Psoas muscle (tissue), 8 donors: ENCODE results near the gene NF1. TPM values are rescaled to one million over a fixed set of nuclear protein-coding genes. Genes with fewer than 3 reads are reported as not detected.

Experiments
- ATAC-seq, 4 donors: fragments of 200-7000 bp; cut with Tn5 transposase; one replicate each; pipeline ENCODE4 v1.9.1; 2020; ENCODE audit warnings: moderate library complexity in 3 of 4, mild to moderate bottlenecking in 2 of 4
- DNase-seq, 2 donors: peaks; one replicate each; pipeline ENCODE4 v3.0.0-alpha.2; 2020
- H3K27ac ChIP-seq: fragments of 200-600 bp; one replicate; pipeline ENCODE4 v1.8.0; 2022
- H3K27me3 ChIP-seq, 3 donors: fragments of 200-600 bp in 1 of 3; one replicate each; pipeline versions ENCODE4 v1.6.1 to v1.8.0; 2013 to 2022; ENCODE audit warnings: low read length in 2 of 3, mild to moderate bottlenecking in 2 of 3, moderate library complexity in 1 of 3; ENCODE audit not compliant: insufficient read depth in 3 of 3
- H3K36me3 ChIP-seq, 2 donors: fragments of 200-600 bp in 1 of 2; one replicate each; pipeline versions ENCODE4 v1.6.1 to v1.8.0; 2013 to 2022; ENCODE audit warnings: low read depth in 1 of 2, mild to moderate bottlenecking in 1 of 2, moderate library complexity in 1 of 2; ENCODE audit not compliant: insufficient read depth in 1 of 2
- H3K4me1 ChIP-seq: fragments of 200-600 bp; one replicate; pipeline ENCODE4 v1.8.0; 2022
- H3K4me3 ChIP-seq: fragments of 200-600 bp; one replicate; pipeline ENCODE4 v1.8.0; 2022; ENCODE audit warnings: mild to moderate bottlenecking
- H3K9me3 ChIP-seq: fragments of 200-600 bp; one replicate; pipeline ENCODE4 v1.8.0; 2022
- CTCF ChIP-seq: fragments of 200-600 bp; IDR thresholded peaks from one replicate; pipeline ENCODE4 v1.8.0; 2022; ENCODE audit warnings: antibody characterized with exemption
- WGBS, 3 donors: extraction: QIAGEN DNeasy Blood & Tissue Kit; methylation state at CpG; one replicate each; pipeline versions ENCODE4 v1.1.6 to v1.1.7; 2013; 5-methylcytosine and 5-hydroxymethylcytosine counted together
- intact Hi-C, 2 donors: fragments of 100-400 bp; cut with DNase I; formaldehyde crosslinking; loops; one replicate each; pipeline versions ENCODE4 v1.11.0 to v1.14.2; 2022
- polyA plus RNA-seq, 3 donors: library from polyadenylated mRNA; stranded (reverse); fragments of 200-250 nt; gene quantifications; one replicate each; pipeline ENCODE4 v1.2.3, GENCODE V29; 2013
- total RNA-seq, 4 donors: library from RNA; stranded (reverse); fragmentation: NEBNext Ultra II Directional in 2 of 4; extraction: Animal tissue kit (Norgen Biotek cat#: 25700) in 2 of 4; gene quantifications; one replicate each; pipeline versions ENCODE4 v1.2.1 to v1.2.4, GENCODE V29; 2021 to 2023
- donor health status: healthy with polysubstance abuse.
- donor health status: DM: no; HTN: no; CAD: no; lungs with moderate emphysema.
- donor health status: Bipolar disorder and iron deficiency.
- donor health status: healthy.
- donor health status: DM: yes; HTN: yes; CAD: no.
- donor health status: DM: no; HTN: no; CAD: no.
- donor health status: DM: no; HTN: no; CAD: no.
- donor health status: DM: yes; HTN: yes; CAD: no.

NF1 gene
- total and polyA plus RNA-seq, 7 donors = 3.5 to 35.5 (median 27.4) TPM

- H3K36me3 ChIP-seq = no peaks in the 10 kb centered on the region
- DNase-seq (no peak), ATAC-seq (peak in 1 of 4 donors; percentile 23)
- no peak for TF ChIP-seq CTCF
- no peaks in the 10 kb centered on the region for H3K27me3 ChIP-seq
- peak overlapping the region; percentile 37 for H3K27ac ChIP-seq
- H3K4me3 ChIP-seq = no peak overlapping the region
- no peaks in the 10 kb centered on the region for H3K9me3 ChIP-seq
- WGBS, 3 donors = 61 to 66% (median 65%) methylated on average over 4 of the region's 4 CpGs
- peaks cover 10% of the 10 kb centered on the region for H3K4me1 ChIP-seq
- intact Hi-C loops = no loop called here
Observed at GRCh38 chr17:31068291-31068690, 26.5 kb upstream of the NF1 start.

DNA sequence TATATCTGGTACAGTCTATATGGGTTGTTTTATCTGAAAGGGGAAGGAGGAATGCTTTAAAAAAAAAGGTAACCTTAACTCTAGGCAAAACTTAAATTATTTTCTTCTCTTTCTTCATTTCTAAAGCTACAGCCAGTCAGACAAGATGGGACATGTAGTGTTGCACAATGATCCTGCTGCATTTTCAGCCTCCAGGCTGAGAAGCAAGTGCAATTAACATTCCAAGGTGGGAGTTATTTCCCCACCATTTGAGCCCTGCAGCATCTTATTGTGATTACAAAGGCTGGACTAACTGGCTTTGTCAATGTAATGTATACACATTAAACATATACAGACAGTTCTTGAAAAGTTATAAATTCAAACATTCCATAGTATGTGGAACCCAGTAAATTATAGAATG, 22.6 kb upstream of the NF1 start:
- ATAC-seq = no peak
- intact Hi-C loops = no loop called here
- no peak for TF ChIP-seq CTCF

DNA sequence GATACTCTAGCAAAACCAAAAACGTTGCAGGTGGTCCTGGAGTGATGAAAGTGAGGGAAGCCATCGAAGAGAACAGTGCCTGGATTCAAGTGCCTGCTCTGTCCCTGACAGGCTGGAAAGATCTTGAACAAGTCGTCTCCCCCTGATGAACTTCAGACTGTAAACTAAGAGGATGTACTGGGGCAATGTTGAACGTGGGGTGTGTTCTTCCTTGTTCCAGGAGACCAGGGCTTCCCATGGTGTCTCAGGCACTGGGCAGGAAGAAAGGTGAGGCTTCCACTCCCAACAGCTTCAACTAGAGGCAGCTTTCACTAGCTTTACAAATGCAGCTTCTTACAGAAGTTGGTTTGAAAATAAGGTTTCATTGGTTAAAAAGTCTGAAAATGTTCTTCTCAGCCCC, 21.4 kb upstream of the NF1 start:
- no peak for DNase-seq
- Histone ChIP-seq H3K4me3 (no peak overlapping the region), H3K36me3 (no peaks in the 10 kb centered on the region), H3K9me3 (no peaks in the 10 kb centered on the region), H3K27me3 (no peaks in the 10 kb centered on the region), H3K4me1 (no peaks in the 10 kb centered on the region), H3K27ac (no peak overlapping the region)
- 47 to 53% (median 49%) methylated on average over 4 of the region's 4 CpGs for WGBS, 3 donors
- no peak for ATAC-seq
- TF ChIP-seq CTCF = no peak
- intact Hi-C loops = no loop called here

More for the DNA sequence above, 22.6 kb upstream of the NF1 start:
- Histone ChIP-seq H3K4me3 (no peak overlapping the region), H3K27me3 (no peaks in the 10 kb centered on the region), H3K4me1 (peaks cover 10% of the 10 kb centered on the region), H3K27ac (no peak overlapping the region), H3K36me3 (no peaks in the 10 kb centered on the region), H3K9me3 (no peaks in the 10 kb centered on the region)
- no peak for DNase-seq

DNA sequence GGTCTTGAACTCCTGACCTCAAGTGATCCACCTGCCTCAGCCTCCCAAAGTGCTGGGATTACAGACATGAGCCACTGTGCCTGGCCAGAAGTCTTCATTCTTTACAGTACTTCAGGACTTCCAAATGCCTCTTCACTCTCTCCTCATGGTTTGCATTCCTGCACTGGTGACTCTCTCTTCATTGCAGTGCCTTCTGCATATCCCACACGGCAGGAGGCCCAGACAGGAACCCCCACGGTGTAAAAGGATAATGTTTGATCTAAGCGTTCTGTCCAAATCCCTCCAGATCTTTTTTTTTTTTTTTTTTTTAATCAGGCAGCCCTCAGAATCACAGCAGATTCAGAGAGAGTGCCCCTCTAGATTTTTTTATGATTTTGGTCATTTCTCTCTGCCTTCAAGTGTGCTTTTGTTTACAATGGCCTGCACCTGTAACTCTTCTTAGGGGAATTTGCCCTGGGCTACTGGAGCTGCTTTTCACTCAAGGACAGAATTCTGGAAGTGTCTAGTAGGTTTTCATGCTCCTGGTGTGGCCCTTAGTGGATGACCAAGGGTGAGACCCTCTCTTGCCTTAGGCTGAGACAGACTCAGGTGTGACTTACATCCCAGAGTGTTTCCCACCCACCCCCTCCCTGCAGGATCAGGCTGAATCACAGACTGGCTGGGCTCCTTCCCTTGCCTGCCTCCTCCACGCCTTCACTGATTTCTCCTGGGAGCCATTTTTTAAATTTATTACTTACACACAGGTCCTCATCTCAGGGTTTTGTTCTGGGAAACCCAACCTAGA, 19.8 kb upstream of the NF1 start:
- WGBS, 3 donors = 35 to 54% (median 42%) methylated on average over 4 of the region's 4 CpGs
- H3K4me3 ChIP-seq = no peak overlapping the region
- no peak for TF ChIP-seq CTCF
- no peaks in the 10 kb centered on the region for H3K27me3 ChIP-seq
- intact Hi-C loops = no loop called here
- DNase-seq = no peak
- H3K27ac ChIP-seq = no peak overlapping the region
- no peaks in the 10 kb centered on the region for H3K9me3 ChIP-seq
- no peaks in the 10 kb centered on the region for H3K36me3 ChIP-seq
- no peak for ATAC-seq
- no peaks in the 10 kb centered on the region for H3K4me1 ChIP-seq

DNA sequence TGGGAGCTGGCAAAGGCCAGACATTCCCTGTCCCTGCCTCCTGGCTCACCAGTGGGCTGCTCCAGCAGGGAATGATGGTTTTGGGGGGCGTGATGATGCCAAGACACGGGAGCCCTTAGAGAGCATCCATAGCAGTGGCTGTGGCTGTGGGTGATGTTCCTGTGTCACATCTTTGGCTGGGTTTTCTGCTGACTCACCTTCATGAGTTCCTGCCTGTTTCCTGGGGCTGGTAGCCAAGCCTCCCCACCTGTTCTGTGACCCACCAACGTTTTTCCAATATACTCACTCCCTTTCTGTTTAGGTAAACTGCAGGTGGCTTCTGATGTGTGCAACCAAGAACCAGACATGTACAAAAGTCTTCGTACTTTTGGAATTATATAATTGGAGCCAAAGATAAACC, 16.5 kb upstream of the NF1 start:
- intact Hi-C loops = no loop called here
- Histone ChIP-seq H3K4me1 (no peaks in the 10 kb centered on the region), H3K9me3 (no peaks in the 10 kb centered on the region), H3K27me3 (no peaks in the 10 kb centered on the region), H3K36me3 (no peaks in the 10 kb centered on the region), H3K27ac (no peak overlapping the region), H3K4me3 (no peak overlapping the region)
- no peak for TF ChIP-seq CTCF
- no peak for DNase-seq
- WGBS, 3 donors = 50 to 60% (median 54%) methylated on average over 4 of the region's 4 CpGs
- ATAC-seq = no peak
